Measurements from ENCODE around the gene SNX1.

DNA sequence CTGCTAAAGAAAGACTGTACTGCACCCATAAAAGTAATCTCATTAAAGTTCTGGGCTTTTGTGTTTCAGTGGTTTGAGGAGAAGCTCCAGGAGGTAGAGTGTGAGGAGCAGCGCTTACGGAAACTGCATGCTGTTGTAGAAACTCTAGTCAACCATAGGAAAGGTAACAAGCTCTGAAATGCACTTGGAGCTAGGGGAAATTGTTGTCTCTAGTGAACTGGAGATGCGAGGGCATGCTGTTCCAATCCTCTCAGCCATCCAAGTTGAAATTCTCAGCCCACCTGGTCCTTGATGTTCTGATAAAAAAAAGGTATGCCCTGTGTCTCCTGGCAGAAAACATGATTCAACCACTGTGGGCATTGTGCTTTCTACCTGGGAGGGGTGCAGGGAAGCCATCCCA, 34.4 kb downstream of the SNX1 start:
- TF ChIP-seq SETDB1 (CRISPR knock-in tag; IDR thresholded peaks at IDR 0.05; ENCODE audit: borderline replicate concordance): no peak
- TF ChIP-seq ZNF274 (CRISPR knock-in tag; IDR thresholded peaks at IDR 0.05): no peak
- TF ChIP-seq JUN (CRISPR knock-in tag; IDR thresholded peaks at IDR 0.05): no peak
- TF ChIP-seq, protein P1, sequence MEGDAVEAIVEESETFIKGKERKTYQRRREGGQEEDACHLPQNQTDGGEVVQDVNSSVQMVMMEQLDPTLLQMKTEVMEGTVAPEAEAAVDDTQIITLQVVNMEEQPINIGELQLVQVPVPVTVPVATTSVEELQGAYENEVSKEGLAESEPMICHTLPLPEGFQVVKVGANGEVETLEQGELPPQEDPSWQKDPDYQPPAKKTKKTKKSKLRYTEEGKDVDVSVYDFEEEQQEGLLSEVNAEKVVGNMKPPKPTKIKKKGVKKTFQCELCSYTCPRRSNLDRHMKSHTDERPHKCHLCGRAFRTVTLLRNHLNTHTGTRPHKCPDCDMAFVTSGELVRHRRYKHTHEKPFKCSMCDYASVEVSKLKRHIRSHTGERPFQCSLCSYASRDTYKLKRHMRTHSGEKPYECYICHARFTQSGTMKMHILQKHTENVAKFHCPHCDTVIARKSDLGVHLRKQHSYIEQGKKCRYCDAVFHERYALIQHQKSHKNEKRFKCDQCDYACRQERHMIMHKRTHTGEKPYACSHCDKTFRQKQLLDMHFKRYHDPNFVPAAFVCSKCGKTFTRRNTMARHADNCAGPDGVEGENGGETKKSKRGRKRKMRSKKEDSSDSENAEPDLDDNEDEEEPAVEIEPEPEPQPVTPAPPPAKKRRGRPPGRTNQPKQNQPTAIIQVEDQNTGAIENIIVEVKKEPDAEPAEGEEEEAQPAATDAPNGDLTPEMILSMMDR (CRISPR knock-in tag; IDR thresholded peaks at IDR 0.05): no peak
- no peak for TF ChIP-seq ZBTB20 (CRISPR knock-in tag; IDR thresholded peaks at IDR 0.05; ENCODE audit: borderline replicate concordance, low read depth)
- no peak for TF ChIP-seq ZNF20 (CRISPR knock-in tag; IDR thresholded peaks at IDR 0.05)
- TF ChIP-seq ZKSCAN5 (CRISPR knock-in tag; IDR thresholded peaks at IDR 0.05): no peak
- TF ChIP-seq, protein P2, sequence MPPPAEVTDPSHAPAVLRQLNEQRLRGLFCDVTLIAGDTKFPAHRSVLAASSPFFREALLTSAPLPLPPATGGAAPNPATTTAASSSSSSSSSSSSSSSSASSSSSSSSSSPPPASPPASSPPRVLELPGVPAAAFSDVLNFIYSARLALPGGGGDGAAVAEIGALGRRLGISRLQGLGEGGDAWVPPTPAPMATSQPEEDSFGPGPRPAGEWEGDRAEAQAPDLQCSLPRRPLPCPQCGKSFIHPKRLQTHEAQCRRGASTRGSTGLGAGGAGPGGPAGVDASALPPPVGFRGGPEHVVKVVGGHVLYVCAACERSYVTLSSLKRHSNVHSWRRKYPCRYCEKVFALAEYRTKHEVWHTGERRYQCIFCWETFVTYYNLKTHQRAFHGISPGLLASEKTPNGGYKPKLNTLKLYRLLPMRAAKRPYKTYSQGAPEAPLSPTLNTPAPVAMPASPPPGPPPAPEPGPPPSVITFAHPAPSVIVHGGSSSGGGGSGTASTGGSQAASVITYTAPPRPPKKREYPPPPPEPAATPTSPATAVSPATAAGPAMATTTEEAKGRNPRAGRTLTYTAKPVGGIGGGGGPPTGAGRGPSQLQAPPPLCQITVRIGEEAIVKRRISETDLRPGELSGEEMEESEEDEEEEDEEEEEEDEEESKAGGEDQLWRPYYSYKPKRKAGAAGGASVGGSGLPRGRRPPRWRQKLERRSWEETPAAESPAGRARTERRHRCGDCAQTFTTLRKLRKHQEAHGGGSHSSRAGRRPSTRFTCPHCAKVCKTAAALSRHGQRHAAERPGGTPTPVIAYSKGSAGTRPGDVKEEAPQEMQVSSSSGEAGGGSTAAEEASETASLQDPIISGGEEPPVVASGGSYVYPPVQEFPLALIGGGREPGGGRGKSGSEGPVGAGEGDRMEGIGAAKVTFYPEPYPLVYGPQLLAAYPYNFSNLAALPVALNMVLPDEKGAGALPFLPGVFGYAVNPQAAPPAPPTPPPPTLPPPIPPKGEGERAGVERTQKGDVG (CRISPR knock-in tag; IDR thresholded peaks at IDR 0.05; ENCODE audit: borderline replicate concordance): no peak
- TF ChIP-seq STAT5B (CRISPR knock-in tag; IDR thresholded peaks at IDR 0.05): no peak

All from HepG2 (cell line).